AG04450 (cell line): ENCODE data around the gene DHRSX. TPM values are rescaled to one million over a fixed set of nuclear protein-coding genes. Genes with fewer than 3 reads are reported as not detected.

Experiments used
- CTCF ChIA-PET: fragments of 300-600, 350-600 bp; formaldehyde crosslinking; extraction: SDS; loops from one replicate; lab custom pipeline; 2022; ENCODE audit warnings: antibody characterized with exemption, inconsistent platforms; lab: Charles Lee
- POLR2A ChIA-PET: fragments of 350-600 bp; formaldehyde crosslinking; extraction: SDS; loops from one replicate; lab custom pipeline; 2021; ENCODE audit warnings: antibody characterized with exemption, inconsistent platforms; lab: Yijun Ruan, JAX
- DNase-seq: peaks from one replicate; pipeline ENCODE4 v3.0.0-alpha.2; 2011; ENCODE audit warnings: low read depth, low spot score
- H3K27ac ChIP-seq: one replicate; pipeline ENCODE4 v1.5.1; 2012; ENCODE audit warnings: low read depth, low read length, control low read depth
- H3K27me3 ChIP-seq: one replicate; pipeline ENCODE4 v1.6.0; 2012; ENCODE audit warnings: low read length; ENCODE audit not compliant: control insufficient read depth, insufficient read depth
- H3K4me3 ChIP-seq: 2 replicates; pipeline ENCODE4 v1.5.1; 2011; ENCODE audit warnings: mild to moderate bottlenecking, low read depth, low read length, control low read depth
- H3K9me3 ChIP-seq: 2 replicates; pipeline ENCODE4 v1.5.1; 2012; ENCODE audit warnings: low read length; ENCODE audit not compliant: control insufficient read depth, insufficient read depth
- CTCF ChIP-seq: IDR thresholded peaks from 2 replicates; pipeline ENCODE4 v1.5.1; 2011; ENCODE audit warnings: low read depth, low read length, control low read depth, inconsistent platforms
- polyA plus RNA-seq: library from polyadenylated mRNA; depleted of rRNA; stranded (reverse); fragments of >200 nt; gene quantifications from 2 replicates; pipeline ENCODE4 v1.2.3, GENCODE V29; 2011

The DHRSX gene
- polyA plus RNA-seq, 1 experiment = 43.2 TPM

- no peak for DNase-seq
- Histone ChIP-seq H3K4me3 (no peak overlapping the region), H3K27me3 (no peaks in the 10 kb centered on the region), H3K27ac (peak overlapping the region; percentile 39), H3K9me3 (peaks cover 10% of the 10 kb centered on the region; the same call in 1 of the 2 replicates)
- POLR2A ChIA-PET = no interaction called here
- TF ChIP-seq CTCF = no peak
- CTCF ChIA-PET = no interaction called here
These were observed 61.2 kb downstream of the DHRSX start for GRCh38 chrX:2439613-2440012.

DNA sequence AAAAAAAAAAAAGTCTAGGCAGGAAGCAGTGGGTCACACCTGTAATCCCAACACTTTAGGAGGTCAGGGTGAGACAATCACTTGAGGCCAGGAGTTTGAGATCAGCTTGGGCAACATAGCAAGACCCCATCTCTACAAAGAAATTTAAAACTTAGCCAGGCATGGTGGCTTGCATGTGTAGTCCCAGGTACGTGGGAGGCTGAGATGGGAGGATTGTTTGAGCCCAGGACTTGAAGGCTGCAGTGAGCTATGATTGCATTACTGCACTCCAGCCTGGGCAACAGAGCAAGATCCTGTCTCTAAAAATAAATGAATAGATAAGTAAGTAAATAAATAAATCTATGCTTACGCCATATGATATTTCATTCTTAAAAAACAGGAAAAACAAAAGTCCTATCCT lies 65.3 kb downstream of the DHRSX start:
- Histone ChIP-seq H3K4me3 (no peak overlapping the region), H3K27ac (no peak overlapping the region), H3K9me3 (peaks cover 10% of the 10 kb centered on the region), H3K27me3 (no peaks in the 10 kb centered on the region)
- DNase-seq = no peak
- ChIA-PET CTCF (no interaction called here), POLR2A (no interaction called here)
- no peak for TF ChIP-seq CTCF

DNA sequence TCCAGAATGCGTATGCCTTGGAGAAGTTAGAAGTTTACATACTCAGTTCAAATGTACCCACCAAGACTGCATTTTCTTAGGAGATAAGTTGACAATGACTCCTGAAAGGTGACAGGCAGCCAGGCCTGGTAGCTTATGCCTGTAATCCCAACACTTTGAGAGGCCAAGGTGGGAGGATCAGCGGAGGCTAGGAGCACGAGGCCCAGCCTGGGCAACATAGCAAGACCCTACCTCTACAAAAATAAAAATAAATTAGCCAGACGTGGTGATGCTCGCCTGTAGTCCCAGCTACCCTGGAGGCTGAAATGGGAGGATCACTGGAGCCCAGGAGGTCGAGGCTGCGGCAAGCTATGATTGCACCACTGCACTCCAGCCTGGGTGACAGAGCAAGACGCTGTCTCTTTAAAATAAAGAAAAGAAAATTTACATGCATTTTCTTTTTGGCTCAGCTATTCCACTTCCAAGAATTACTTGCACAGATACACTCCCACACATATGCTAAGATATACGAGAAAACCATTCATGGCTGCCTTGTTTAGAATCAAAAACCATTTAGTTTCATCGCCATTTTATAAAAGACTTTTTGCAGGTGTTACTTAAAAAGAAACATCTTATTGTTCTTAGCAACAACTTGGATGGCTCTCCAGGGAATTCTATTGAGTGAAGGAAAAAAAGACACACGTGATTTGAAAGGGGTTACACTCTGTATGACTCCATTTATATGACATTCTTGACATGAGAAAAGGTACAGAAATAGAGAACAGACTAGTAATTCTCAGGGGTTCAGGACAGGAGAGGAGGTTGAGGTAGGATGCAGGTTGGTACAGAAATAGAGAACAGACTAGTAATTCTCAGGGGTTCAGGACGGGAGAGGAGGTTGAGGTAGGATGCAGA lies 66.3 kb downstream of the DHRSX start:
- H3K27ac ChIP-seq = no peak overlapping the region
- peaks cover 2% of the 10 kb centered on the region for H3K9me3 ChIP-seq
- ChIA-PET POLR2A (no interaction called here), CTCF (no interaction called here)
- H3K4me3 ChIP-seq = no peak overlapping the region
- TF ChIP-seq CTCF = no peak
- DNase-seq = no peak
- no peaks in the 10 kb centered on the region for H3K27me3 ChIP-seq

GRCh38 chrX:2432298-2432863 lies 68.4 kb downstream of the DHRSX start:
- Histone ChIP-seq H3K27me3 (no peaks in the 10 kb centered on the region), H3K9me3 (no peaks in the 10 kb centered on the region; the same call in 1 of the 2 replicates), H3K27ac (no peak overlapping the region), H3K4me3 (no peak overlapping the region)
- ChIA-PET CTCF (no interaction called here), POLR2A (no interaction called here)
- TF ChIP-seq CTCF = no peak
- DNase-seq = no peak

GRCh38 chrX:2430265-2430825 lies 70.4 kb downstream of the DHRSX start:
- no peaks in the 10 kb centered on the region for H3K27me3 ChIP-seq
- H3K9me3 ChIP-seq = no peaks in the 10 kb centered on the region; the same call in 1 of the 2 replicates
- no peak overlapping the region for H3K4me3 ChIP-seq
- TF ChIP-seq CTCF = no peak
- DNase-seq = no peak
- ChIA-PET CTCF (no interaction called here), POLR2A (no interaction called here)
- H3K27ac ChIP-seq = no peak overlapping the region
